K562 (cell line): ENCODE measurements around the gene KLHDC10. TPM values are rescaled to one million over a fixed set of nuclear protein-coding genes. Genes with fewer than 3 reads are reported as not detected.

Experiments
- CTCF ChIP-seq, 3 experiments: IDR thresholded peaks in 2 of 3; conservative IDR thresholded peaks in 1 of 3; 2 replicates each; pipeline ENCODE4 v1.5.1; 2011 to 2012; ENCODE audit warnings: low read length in 3 of 3, mild to moderate bottlenecking in 3 of 3, control low read depth in 2 of 3, improper control_type of control experiment in 1 of 3, inconsistent platforms in 1 of 3, low read depth in 1 of 3, mixed read lengths in 1 of 3, moderate library complexity in 1 of 3; ENCODE audit not compliant: insufficient read depth in 2 of 3
- E2F6 ChIP-seq, 2 experiments: IDR thresholded peaks; 2 replicates each; pipeline ENCODE4 v1.6.1; 2011; ENCODE audit warnings: borderline replicate concordance in 1 of 2, control low read depth in 1 of 2, low read depth in 1 of 2, low read length in 1 of 2, mild to moderate bottlenecking in 1 of 2, mixed read lengths in 1 of 2, moderate library complexity in 1 of 2; ENCODE audit not compliant: insufficient read depth in 1 of 2, insufficient read length in 1 of 2, poor library complexity in 1 of 2, severe bottlenecking in 1 of 2; ENCODE audit errors: extremely low read depth in 1 of 2
- NFE2 ChIP-seq: IDR thresholded peaks from 2 replicates; pipeline ENCODE4 v1.6.1; 2014; ENCODE audit warnings: antibody characterized with exemption, low read depth
- SAFB ChIP-seq: fragments of 200-400 bp; formaldehyde crosslinking; IDR thresholded peaks from 2 replicates; pipeline ENCODE4 v1.6.1; 2017; ENCODE audit warnings: low read depth, low read length, borderline replicate concordance
- USF1 ChIP-seq: sonication (generic); formaldehyde crosslinking; IDR thresholded peaks from 2 replicates; pipeline ENCODE4 v1.9.0; 2022; ENCODE audit warnings: mild to moderate bottlenecking, missing genetic modification reagents
- XRCC4 ChIP-seq: IDR thresholded peaks from one replicate; pipeline ENCODE4 v1.6.1; 2011; ENCODE audit not compliant: insufficient read depth, insufficient read length; ENCODE audit errors: extremely low read depth
- ZNF395 ChIP-seq: fragments of 200-800 bp; sonication (Bioruptor generic); IDR thresholded peaks from 2 replicates; pipeline ENCODE4 v1.6.1; 2017; ENCODE audit warnings: missing genetic modification characterization, missing compliant biosample characterization
- ZNF639 ChIP-seq, 2 experiments: fragments of 200-800 bp in 1 of 2; sonication (Bioruptor generic) in 1 of 2; sonication (generic) in 1 of 2; formaldehyde crosslinking in 1 of 2; IDR thresholded peaks in 1 of 2; conservative IDR thresholded peaks in 1 of 2; 2 replicates each; pipeline versions ENCODE4 v1.5.0 to v1.6.1; 2016 to 2020; ENCODE audit warnings: missing compliant biosample characterization in 1 of 2, missing genetic modification characterization in 1 of 2, missing genetic modification reagents in 1 of 2
- polyA plus RNA-seq, 8 experiments: library from polyadenylated mRNA; depleted of rRNA in 4 of 8; stranded (reverse) in 5 of 8; unstranded in 3 of 8; fragments of >200 nt; fragmentation: Nextera tagmentation in 2 of 8; fragmentation: Illumina TruSeq in 1 of 8; extraction: Ambion mirVana in 2 of 8; extraction: Trizol in 1 of 8; gene quantifications; 2 replicates each; pipeline versions ENCODE4 v1.2.1 to v1.2.3, GENCODE V29; 2011 to 2014; ENCODE audit warnings: inconsistent platforms in 1 of 8, missing spikeins in 1 of 8
- total RNA-seq, 7 experiments: library from RNA; depleted of rRNA in 6 of 7; stranded (reverse); fragments of >200 nt in 6 of 7; fragmentation: Illumina TruSeq in 2 of 7; extraction: Trizol in 2 of 7; gene quantifications; 2 replicates each; pipeline versions ENCODE4 v1.2.1 to v1.2.3, GENCODE V29; 2011 to 2021; ENCODE audit warnings: low replicate concordance in 1 of 7

KLHDC10 gene
- total and polyA plus RNA-seq, 9 of the 15 experiments (the other 6 are each of a cell fraction or from before 2014, with no cell fraction given) = 9.8 to 80.5 (median 31.4) TPM

- TF ChIP-seq CTCF (IDR thresholded peaks at IDR 0.05 in 2 of 3, conservative IDR thresholded peaks at IDR 0.05 in 1 of 3; ENCODE audit: insufficient read depth in 2 of 3, low read depth in 1 of 3, low read length in 3 of 3) (no peak), XRCC4 (no peak), NFE2 (0 out of 2 replicates have a peak, but pooled peaks have one; percentile 21), ZNF395 (CRISPR knock-in tag) (no peak), SAFB (no peak), E2F6 (IDR thresholded peaks at IDR 0.05; ENCODE audit: borderline replicate concordance in 1 of 2, extremely low read depth in 1 of 2, insufficient read depth in 1 of 2, insufficient read length in 1 of 2, low read depth in 1 of 2, low read length in 1 of 2, poor library complexity in 1 of 2, severe bottlenecking in 1 of 2) (no peak), USF1 (CRISPR knock-in tag) (no peak), ZNF639 (CRISPR knock-in tag; conservative IDR thresholded peaks at IDR 0.05 in 1 of 2, IDR thresholded peaks at IDR 0.05 in 1 of 2) (no peak; a peak in 1 of 4 replicates)
Observed at GRCh38 chr7:130133029-130133782, 62.9 kb downstream of the KLHDC10 start (continued).
